Epithelial cell of proximal tubule (primary cell): Measurements from ENCODE around the gene COCH. TPM values are rescaled to one million over a fixed set of nuclear protein-coding genes. Genes with fewer than 3 reads are reported as not detected.
"Not testable (repeated sequence)": the region's sequence is repeated elsewhere in the genome, so short reads cannot be mapped to it uniquely, and the experiment has no call there.

Experiments
- DNase-seq: peaks from one replicate; pipeline ENCODE4 v3.0.0-alpha.2; 2011; ENCODE audit warnings: low read depth
- H3K4me3 ChIP-seq: 2 replicates; pipeline ENCODE4 v1.5.1; 2011; ENCODE audit warnings: low read depth, mild to moderate bottlenecking, low read length
- total RNA-seq: library from RNA; depleted of rRNA; stranded (reverse); fragments of >200 nt; gene quantifications from 2 replicates; pipeline ENCODE4 v1.2.3, GENCODE V29; 2015
- TF ChIP-seq, protein P1 (sequence below): conservative IDR thresholded peaks from 2 replicates; pipeline ENCODE4 v1.5.1; 2012; ENCODE audit warnings: low read depth, mild to moderate bottlenecking, low read length

Gene COCH
- total RNA-seq, 1 donor from 2014 or later = 20.9 TPM

GRCh38 chr14:30915596-30915995 lies 41.2 kb downstream of the COCH start:
- H3K4me3 ChIP-seq = no peak overlapping the region
- no peak for DNase-seq
- TF ChIP-seq, protein P1, sequence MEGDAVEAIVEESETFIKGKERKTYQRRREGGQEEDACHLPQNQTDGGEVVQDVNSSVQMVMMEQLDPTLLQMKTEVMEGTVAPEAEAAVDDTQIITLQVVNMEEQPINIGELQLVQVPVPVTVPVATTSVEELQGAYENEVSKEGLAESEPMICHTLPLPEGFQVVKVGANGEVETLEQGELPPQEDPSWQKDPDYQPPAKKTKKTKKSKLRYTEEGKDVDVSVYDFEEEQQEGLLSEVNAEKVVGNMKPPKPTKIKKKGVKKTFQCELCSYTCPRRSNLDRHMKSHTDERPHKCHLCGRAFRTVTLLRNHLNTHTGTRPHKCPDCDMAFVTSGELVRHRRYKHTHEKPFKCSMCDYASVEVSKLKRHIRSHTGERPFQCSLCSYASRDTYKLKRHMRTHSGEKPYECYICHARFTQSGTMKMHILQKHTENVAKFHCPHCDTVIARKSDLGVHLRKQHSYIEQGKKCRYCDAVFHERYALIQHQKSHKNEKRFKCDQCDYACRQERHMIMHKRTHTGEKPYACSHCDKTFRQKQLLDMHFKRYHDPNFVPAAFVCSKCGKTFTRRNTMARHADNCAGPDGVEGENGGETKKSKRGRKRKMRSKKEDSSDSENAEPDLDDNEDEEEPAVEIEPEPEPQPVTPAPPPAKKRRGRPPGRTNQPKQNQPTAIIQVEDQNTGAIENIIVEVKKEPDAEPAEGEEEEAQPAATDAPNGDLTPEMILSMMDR = no peak

GRCh38 chr14:30921305-30921704 lies 46.9 kb downstream of the COCH start:
- TF ChIP-seq, protein P1 = no peak
- no peak for DNase-seq
- H3K4me3 ChIP-seq = no peak overlapping the region

GRCh38 chr14:30921788-30922187 lies 47.4 kb downstream of the COCH start:
- H3K4me3 ChIP-seq = no peak overlapping the region
- no peak for DNase-seq
- TF ChIP-seq, protein P1 = no peak

DNA sequence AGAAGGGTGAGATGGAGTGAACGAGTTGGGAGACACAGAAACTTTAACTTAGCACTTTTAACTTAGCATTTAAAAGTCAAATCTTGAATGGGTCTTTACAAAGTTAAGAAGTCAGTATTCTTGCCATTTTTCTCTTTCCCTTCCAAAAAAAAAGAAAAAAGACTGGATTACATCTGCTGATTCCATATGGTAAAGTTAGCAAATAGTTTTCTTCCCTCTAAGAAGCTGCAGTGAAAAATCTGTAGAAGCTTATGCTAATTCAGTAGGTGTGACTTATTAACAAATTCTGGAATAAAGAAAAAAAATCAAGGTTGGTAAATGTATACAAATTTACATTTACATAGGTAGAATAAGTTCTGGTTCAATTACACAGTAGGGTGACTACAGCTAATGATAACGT lies 50.9 kb downstream of the COCH start:
- no peak for DNase-seq
- H3K4me3 ChIP-seq = no peak overlapping the region
- TF ChIP-seq, protein P1 = no peak

- no peak for DNase-seq
- TF ChIP-seq, protein P1 = no peak
- no peak overlapping the region for H3K4me3 ChIP-seq
These were observed 54.1 kb downstream of the COCH start for GRCh38 chr14:30928462-30928861.

GRCh38 chr14:30933937-30934336 lies 59.6 kb downstream of the COCH start:
- DNase-seq, H3K4me3 ChIP-seq: not testable (repeated sequence)

DNA sequence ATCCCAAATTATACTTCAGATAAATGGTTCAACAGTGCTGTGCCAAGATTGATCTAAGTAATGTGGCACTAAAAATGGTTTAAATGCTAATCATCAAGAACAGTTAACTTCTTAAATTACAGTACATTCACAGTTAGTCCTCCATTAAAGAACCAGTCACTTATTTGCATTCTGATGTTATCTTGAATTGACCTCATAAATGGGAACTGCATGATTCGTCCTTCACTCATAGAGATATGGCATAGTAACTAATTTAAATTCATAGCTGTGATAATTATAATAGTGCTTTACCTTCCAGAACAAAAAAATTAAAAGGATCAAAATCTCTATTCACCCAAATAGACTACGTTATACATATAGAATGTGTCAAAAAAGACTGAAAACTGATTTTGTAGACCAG lies 61.1 kb downstream of the COCH start:
- TF ChIP-seq, protein P1 = no peak
- no peak for DNase-seq
- no peak overlapping the region for H3K4me3 ChIP-seq

DNA sequence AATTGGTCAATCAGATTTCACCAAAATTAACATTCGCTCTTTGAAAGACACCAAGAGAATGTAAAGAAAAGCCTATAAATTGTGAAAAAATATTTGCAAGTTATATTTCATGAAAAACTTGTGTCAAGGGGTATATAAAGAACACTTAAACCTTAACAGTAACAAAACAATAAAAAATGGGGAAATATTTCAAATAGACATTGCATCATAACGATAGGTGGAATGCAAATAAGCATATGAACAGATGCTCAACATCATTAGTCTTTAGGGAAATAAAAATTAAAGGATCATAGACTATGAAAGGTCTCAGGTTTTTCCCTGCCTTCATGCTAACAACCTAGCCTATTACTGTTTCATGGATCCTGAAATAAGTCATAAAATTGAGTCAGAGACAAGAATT lies 64.3 kb downstream of the COCH start:
- TF ChIP-seq, protein P1 = no peak
- DNase-seq = no peak
- no peak overlapping the region for H3K4me3 ChIP-seq
